C4-2B (cell line): ENCODE data around the gene SH2D4B.

ENCODE experiments used
- CTCF ChIP-seq: fragments of 450-650 bp; conservative IDR thresholded peaks from 2 replicates; pipeline ENCODE4 v1.5.1; 2017; ENCODE audit warnings: mild to moderate bottlenecking
- ZFX ChIP-seq: fragments of 450-650 bp; IDR thresholded peaks from 2 replicates; pipeline ENCODE4 v1.6.1; 2017

- TF ChIP-seq CTCF = no peak
- TF ChIP-seq ZFX = no peak
Measured at GRCh38 chr10:80633910-80634309, 96.2 kb downstream of the SH2D4B start.
